HCT116 (cell line): Measurements from ENCODE around the gene DCTN2. TPM values are rescaled to one million over a fixed set of nuclear protein-coding genes. Genes with fewer than 3 reads are reported as not detected.

ENCODE experiments used
- ATAC-seq: fragments of 200-7000 bp; cut with Tn5 transposase; 2 replicates; pipeline ENCODE4 v1.9.1; 2020; ENCODE audit warnings: mild to moderate bottlenecking, moderate library complexity
- BruUV-seq: library from RNA; stranded (reverse); fragments of 400-500 nt; replicated peaks from 2 replicates; lab custom pipeline; 2021; lab: Mats Ljungman, UMichigan
- CTCF ChIA-PET: fragments of 300-600 bp; sonication (Branson Sonifier 250); formaldehyde crosslinking; loops from one replicate; lab custom pipeline; 2021; ENCODE audit warnings: antibody characterized with exemption; lab: Charles Lee
- POLR2A ChIA-PET: fragments of 300-600, 350-600 bp; sonication (Branson Sonifier 250); formaldehyde crosslinking; loops from one replicate; lab custom pipeline; 2021; ENCODE audit warnings: antibody characterized with exemption; lab: Charles Lee
- RAD21 ChIA-PET, 2 experiments: fragments of 300-600 bp; sonication (Branson Sonifier 250); formaldehyde crosslinking; loops; one replicate each; lab custom pipeline; 2023; ENCODE audit warnings: low total read pairs in 2 of 2; ENCODE audit not compliant: uncharacterized antibody in 2 of 2, unreplicated experiment in 2 of 2, low non-redundant PET in 1 of 2; lab: Charles Lee
- DNase-seq: peaks from one replicate; pipeline ENCODE4 v3.0.0-alpha.2; 2010; ENCODE audit warnings: low read depth, low spot score
- H2AFZ ChIP-seq: fragments of 200-600 bp; shearing (Covaris generic), sonication (generic); 2 replicates; pipeline ENCODE4 v1.6.1; 2017; ENCODE audit warnings: low read depth, mixed run types, mixed read lengths, antibody characterized with exemption, low read length; ENCODE audit not compliant: poor library complexity, severe bottlenecking
- H3K27ac ChIP-seq: 2 replicates; pipeline ENCODE4 v1.5.1; 2012; ENCODE audit warnings: low read depth, low read length
- H3K27me3 ChIP-seq: fragments of 200-600 bp; sonication (generic); 2 replicates; pipeline ENCODE4 v1.6.1; 2016; ENCODE audit warnings: mixed run types, low read length, mixed read lengths; ENCODE audit not compliant: insufficient read depth
- H3K36me3 ChIP-seq, 2 experiments: fragments of 200-500 bp in 1 of 2; fragments of 200-600 bp in 1 of 2; sonication (Bioruptor generic) in 1 of 2; sonication (generic) in 1 of 2; 2 replicates each; pipeline versions ENCODE4 v1.5.1 to v1.6.1; 2014 to 2016; ENCODE audit warnings: low read length in 2 of 2, inconsistent platforms in 1 of 2, mixed read lengths in 1 of 2, mixed run types in 1 of 2; ENCODE audit not compliant: insufficient read depth in 2 of 2, control insufficient read depth in 1 of 2
- H3K4me1 ChIP-seq, 2 experiments: fragments of 200-600 bp in 1 of 2; sonication (generic) in 1 of 2; 2 replicates each; pipeline versions ENCODE4 v1.5.1 to v1.6.1; 2012 to 2017; ENCODE audit warnings: low read length in 2 of 2, inconsistent platforms in 1 of 2, mild to moderate bottlenecking in 1 of 2, mixed read lengths in 1 of 2, mixed run types in 1 of 2, moderate library complexity in 1 of 2; ENCODE audit not compliant: insufficient read depth in 2 of 2, control insufficient read depth in 1 of 2
- H3K4me2 ChIP-seq: fragments of 200-600 bp; sonication (generic); 2 replicates; pipeline ENCODE4 v1.6.1; 2017; ENCODE audit warnings: mixed run types, low read length, mixed read lengths
- H3K4me3 ChIP-seq, 2 experiments: fragments of 200-600 bp in 1 of 2; sonication (generic) in 1 of 2; replicated peaks in 1 of 2; 2 replicates each; pipeline ENCODE4 v1.5.1; 2011 to 2016; ENCODE audit warnings: low read length in 2 of 2, control low read depth in 1 of 2, low read depth in 1 of 2, mild to moderate bottlenecking in 1 of 2, mixed read lengths in 1 of 2, mixed run types in 1 of 2
- H3K79me2 ChIP-seq: fragments of 200-600 bp; sonication (generic); 2 replicates; pipeline ENCODE4 v1.6.1; 2017; ENCODE audit warnings: mild to moderate bottlenecking, mixed run types, low read length, moderate library complexity, mixed read lengths; ENCODE audit not compliant: insufficient read depth
- H3K9ac ChIP-seq: fragments of 200-600 bp; sonication (generic); 2 replicates; pipeline ENCODE4 v1.6.1; 2016; ENCODE audit warnings: low read length, mixed read lengths
- H3K9me2 ChIP-seq: fragments of 200-600 bp; sonication (generic), shearing (Covaris generic); 2 replicates; pipeline ENCODE4 v1.6.1; 2017; ENCODE audit warnings: mixed run types, mild to moderate bottlenecking, moderate library complexity; ENCODE audit not compliant: insufficient read depth
- H3K9me3 ChIP-seq, 2 experiments: fragments of 200-500 bp in 1 of 2; fragments of 200-600 bp in 1 of 2; sonication (Bioruptor generic) in 1 of 2; sonication (generic) in 1 of 2; 2 replicates each; pipeline ENCODE4 v1.6.1; 2014 to 2017; ENCODE audit warnings: low read length in 2 of 2, mixed read lengths in 2 of 2, inconsistent platforms in 1 of 2, low read depth in 1 of 2, mild to moderate bottlenecking in 1 of 2, mixed run types in 1 of 2, moderate library complexity in 1 of 2; ENCODE audit not compliant: control insufficient read depth in 1 of 2, insufficient read depth in 1 of 2
- H4K20me1 ChIP-seq: fragments of 200-600 bp; sonication (generic), shearing (Covaris generic); 2 replicates; pipeline ENCODE4 v1.6.1; 2017; ENCODE audit warnings: mixed run types, mild to moderate bottlenecking, moderate library complexity; ENCODE audit not compliant: insufficient read depth
- ATF3 ChIP-seq: IDR thresholded peaks from 2 replicates; pipeline ENCODE4 v1.6.1; 2012
- CBX3 ChIP-seq: IDR thresholded peaks from 2 replicates; pipeline ENCODE4 v1.6.1; 2012; ENCODE audit warnings: low read depth
- CEBPB ChIP-seq: IDR thresholded peaks from 2 replicates; pipeline ENCODE4 v1.6.1; 2012; ENCODE audit warnings: low read depth
- POLR2A ChIP-seq: IDR thresholded peaks from 2 replicates; pipeline ENCODE4 v1.7.0; 2011; ENCODE audit warnings: borderline replicate concordance; ENCODE audit not compliant: insufficient read depth, insufficient read length; ENCODE audit errors: extremely low read depth
- POLR2AphosphoS5 ChIP-seq: IDR thresholded peaks from 2 replicates; pipeline ENCODE4 v1.6.1; 2011; ENCODE audit warnings: mild to moderate bottlenecking, low read depth, low read length, moderate library complexity
- RAD21 ChIP-seq: IDR thresholded peaks from 2 replicates; pipeline ENCODE4 v1.6.1; 2012; ENCODE audit warnings: low read depth, mild to moderate bottlenecking
- REST ChIP-seq: IDR thresholded peaks from 2 replicates; pipeline ENCODE4 v1.6.1; 2012; ENCODE audit warnings: low read depth
- SIN3A ChIP-seq: IDR thresholded peaks from 2 replicates; pipeline ENCODE4 v1.6.1; 2012; ENCODE audit warnings: low read depth
- SRF ChIP-seq: IDR thresholded peaks from 2 replicates; pipeline ENCODE4 v1.6.1; 2012; ENCODE audit warnings: low read depth
- ZBTB33 ChIP-seq: IDR thresholded peaks from 2 replicates; pipeline ENCODE4 v1.6.1; 2011; ENCODE audit warnings: mild to moderate bottlenecking, low read length, moderate library complexity; ENCODE audit not compliant: insufficient replicate concordance; ENCODE audit errors: extremely low read depth
- ZFX ChIP-seq: fragments of 450-650 bp; IDR thresholded peaks from 2 replicates; pipeline ENCODE4 v1.6.1; 2017
- intact Hi-C: fragments of 100-400 bp; cut with micrococcal nuclease; formaldehyde crosslinking; loops from 2 replicates; pipeline ENCODE4 v1.10.0; 2022
- total RNA-seq: library from RNA; stranded (reverse); gene quantifications from one replicate; pipeline ENCODE4 v1.2.1, GENCODE V29; 2021; ENCODE audit not compliant: unreplicated experiment

The DCTN2 gene
- total RNA-seq, 1 experiment from 2014 or later: 95.9 TPM

- BruUV-seq: no TSS peak
- intact Hi-C loops: no loop called here
- ATAC-seq: no peak
- Histone ChIP-seq H3K4me3 (no peak overlapping the region), H3K27me3 (no peaks in the 10 kb centered on the region), H3K27ac (no peak overlapping the region), H3K4me2 (no peak overlapping the region), H3K9me3 (no peaks in the 10 kb centered on the region), H3K36me3 (peaks cover 50 to 54% of the 10 kb centered on the region in 2 experiments; a peak in 3 of 4 replicates), H4K20me1 (no peaks in the 10 kb centered on the region), H3K9me2 (no peaks in the 10 kb centered on the region), H3K79me2 (peaks cover 25% of the 10 kb centered on the region), H3K4me1 (peaks cover 0 to 6% of the 10 kb centered on the region in 2 experiments; a peak in 2 of 4 replicates), H3K9ac (no peak overlapping the region), H2AFZ (no peak overlapping the region)
- ChIA-PET POLR2A (interaction anchor here (0.6 to 2.4 kb wide), 2 partner anchors 8 to 1128 kb away, joined by 3 to 8 read pairs; no protein-coding TSS in a partner anchor), CTCF (no interaction called here), RAD21 (no interaction called here)
- DNase-seq: no peak
- TF ChIP-seq CBX3: no peak
- TF ChIP-seq POLR2AphosphoS5: peak; percentile 38; the same call in 1 of the 2 replicates
- no peak for TF ChIP-seq ZFX
- TF ChIP-seq POLR2A: no peak
Observed at GRCh38 chr12:57513266-57513665, 33.7 kb downstream of the DCTN2 start.

- ChIA-PET POLR2A (interaction anchor here (0.6 to 2.1 kb wide), 2 partner anchors 8 to 1128 kb away, joined by 3 to 7 read pairs; partner anchors contain the start of gene DDIT3), RAD21 (no interaction called here), CTCF (no interaction called here)
- Histone ChIP-seq H3K4me2 (no peak overlapping the region), H3K9ac (no peak overlapping the region), H3K36me3 (peaks cover 49 to 53% of the 10 kb centered on the region in 2 experiments; a peak in 3 of 4 replicates), H3K27me3 (no peaks in the 10 kb centered on the region), H3K9me2 (no peaks in the 10 kb centered on the region), H2AFZ (no peak overlapping the region), H3K4me3 (no peak overlapping the region), H3K4me1 (peaks cover 0 to 3% of the 10 kb centered on the region in 2 experiments; a peak in 1 of 4 replicates), H3K27ac (no peak overlapping the region), H3K79me2 (peaks cover 19% of the 10 kb centered on the region), H3K9me3 (no peaks in the 10 kb centered on the region), H4K20me1 (no peaks in the 10 kb centered on the region)
- no peak for TF ChIP-seq RAD21
- TF ChIP-seq ZBTB33: no peak
- no peak for TF ChIP-seq POLR2A
- no peak for TF ChIP-seq ATF3
- TF ChIP-seq REST: no peak
- no peak for TF ChIP-seq SRF
- TF ChIP-seq SIN3A: no peak
- no peak for TF ChIP-seq CEBPB
- DNase-seq (no peak), ATAC-seq (no peak)
- intact Hi-C loops: no loop called here
- BruUV-seq: no TSS peak
Observed at GRCh38 chr12:57512665-57513064, 34.3 kb downstream of the DCTN2 start.
